ENCODE data around the gene GAS6. TPM values are rescaled to one million over a fixed set of nuclear protein-coding genes. Genes with fewer than 3 reads are reported as not detected.
"Not testable (repeated sequence)": the region's sequence is repeated elsewhere in the genome, so short reads cannot be mapped to it uniquely, and the experiment has no call there.

GAS6 gene
- polyA plus RNA-seq, 3 donors = 18.9 to 30.6 (median 29.2) TPM

GRCh38 chr13:113877149-113877990, 13.5 kb upstream of the GAS6 start:
- DNase-seq (ENCODE audit: extremely low read depth in 1 of 11, low read depth in 9 of 11, low spot score in 4 of 11) = no peak

- no peak for DNase-seq (ENCODE audit: extremely low read depth in 1 of 11, low read depth in 9 of 11, low spot score in 4 of 11)
Observed at GRCh38 chr13:113876346-113877148, 12.7 kb upstream of the GAS6 start.

GRCh38 chr13:113875837-113876281, 12.0 kb upstream of the GAS6 start:
- no peak for DNase-seq (ENCODE audit: extremely low read depth in 1 of 11, low read depth in 9 of 11, low spot score in 4 of 11)

GRCh38 chr13:113875429-113875815, 11.5 kb upstream of the GAS6 start:
- no peak for DNase-seq (ENCODE audit: extremely low read depth in 1 of 11, low read depth in 9 of 11, low spot score in 4 of 11)

GRCh38 chr13:113874579-113875428, 10.9 kb upstream of the GAS6 start:
- DNase-seq (ENCODE audit: extremely low read depth in 1 of 11, low read depth in 9 of 11, low spot score in 4 of 11) = no peak

- DNase-seq (ENCODE audit: extremely low read depth in 1 of 11, low read depth in 9 of 11, low spot score in 4 of 11) = no peak
Observed at GRCh38 chr13:113874177-113874576, 10.3 kb upstream of the GAS6 start.

GRCh38 chr13:113869263-113869662, 5.4 kb upstream of the GAS6 start:
- no peak for DNase-seq (ENCODE audit: extremely low read depth in 1 of 11, low read depth in 9 of 11, low spot score in 4 of 11)

GRCh38 chr13:113867913-113868312, 4.0 kb upstream of the GAS6 start:
- DNase-seq (ENCODE audit: extremely low read depth in 1 of 11, low read depth in 9 of 11, low spot score in 4 of 11) = not testable (repeated sequence)

GRCh38 chr13:113865427-113865826, 1.6 kb upstream of the GAS6 start:
- no peak for DNase-seq (ENCODE audit: extremely low read depth in 1 of 11, low read depth in 9 of 11, low spot score in 4 of 11)

GRCh38 chr13:113864273-113864890, 506 bp upstream of the GAS6 start:
- DNase-seq (ENCODE audit: extremely low read depth in 1 of 11, low read depth in 9 of 11, low spot score in 4 of 11) = no peak

GRCh38 chr13:113862931-113863523, 849 bp downstream of the GAS6 start:
- DNase-seq (ENCODE audit: extremely low read depth in 1 of 11, low read depth in 9 of 11, low spot score in 4 of 11) = no peak

GRCh38 chr13:113862191-113862930, 1.5 kb downstream of the GAS6 start:
- no peak for DNase-seq (ENCODE audit: extremely low read depth in 1 of 11, low read depth in 9 of 11, low spot score in 4 of 11)

GRCh38 chr13:113861433-113862030, 2.3 kb downstream of the GAS6 start:
- no peak for DNase-seq (ENCODE audit: extremely low read depth in 1 of 11, low read depth in 9 of 11, low spot score in 4 of 11)

GRCh38 chr13:113860665-113861432, 3.0 kb downstream of the GAS6 start:
- DNase-seq (ENCODE audit: extremely low read depth in 1 of 11, low read depth in 9 of 11, low spot score in 4 of 11) = peak in 4 of 11 donors; percentile 48 to 61 (median 51)

- DNase-seq (ENCODE audit: extremely low read depth in 1 of 11, low read depth in 9 of 11, low spot score in 4 of 11) = no peak
Observed at GRCh38 chr13:113860051-113860664, 3.7 kb downstream of the GAS6 start.

GRCh38 chr13:113859311-113860050, 4.4 kb downstream of the GAS6 start:
- DNase-seq (ENCODE audit: extremely low read depth in 1 of 11, low read depth in 9 of 11, low spot score in 4 of 11) = no peak
